Esophagus squamous epithelium (tissue), 5 donors: Measurements from ENCODE around the gene SCN9A. TPM values are rescaled to one million over a fixed set of nuclear protein-coding genes. Genes with fewer than 3 reads are reported as not detected.

ENCODE experiments used
- DNase-seq: peaks from one replicate; lab custom pipeline; 2025; lab: John Stamatoyannopoulos, UW
- H3K27ac ChIP-seq, 4 donors: fragments of 200-600 bp; sonication (generic); one replicate each; pipeline ENCODE4 v1.5.1; 2016 to 2019; ENCODE audit warnings: mild to moderate bottlenecking in 1 of 4
- H3K27me3 ChIP-seq, 4 donors: fragments of 200-600 bp; sonication (generic); 1 replicate in 3 of 4; 2 replicates in 1 of 4; pipeline versions ENCODE4 v1.5.1 to v1.6.0; 2017 to 2021; ENCODE audit warnings: antibody characterized with exemption in 1 of 4
- H3K36me3 ChIP-seq, 3 donors: fragments of 200-600 bp; sonication (generic); one replicate each; pipeline ENCODE4 v1.5.1; 2016 to 2019
- H3K4me1 ChIP-seq, 3 donors: fragments of 200-600 bp; sonication (generic); one replicate each; pipeline ENCODE4 v1.5.1; 2017 to 2019
- H3K4me3 ChIP-seq, 4 donors: fragments of 200-600 bp; sonication (generic); 1 replicate in 3 of 4; 2 replicates in 1 of 4; pipeline ENCODE4 v1.5.1; 2016 to 2019; ENCODE audit warnings: mild to moderate bottlenecking in 2 of 4, moderate library complexity in 1 of 4
- H3K9me3 ChIP-seq, 3 donors: fragments of 200-600 bp; sonication (generic); one replicate each; pipeline ENCODE4 v1.5.1; 2016 to 2019
- POLR2A ChIP-seq, 4 donors: fragments of 450-650 bp; IDR thresholded peaks; one replicate each; pipeline ENCODE4 v1.6.1; 2017; ENCODE audit warnings: antibody characterized with exemption in 4 of 4, mild to moderate bottlenecking in 4 of 4, moderate library complexity in 3 of 4
- WGBS, 2 donors: methylation state at CpG; one replicate each; pipeline ENCODE4 v1.1.5; 2018; 5-methylcytosine and 5-hydroxymethylcytosine counted together
- intact Hi-C: fragments of 100-400 bp; cut with DNase I; formaldehyde crosslinking; loops from one replicate; pipeline ENCODE4 v1.15.0; 2022
- total RNA-seq, 4 donors: library from RNA; depleted of rRNA; stranded (reverse); fragments of >200 nt; gene quantifications; one replicate each; pipeline ENCODE4 v1.1.0, GENCODE V29; 2016
- TF ChIP-seq, protein P1 (sequence below), 6 experiments: fragments of 450-650 bp in 4 of 6; fragments of 200-600 bp in 2 of 6; sonication (generic) in 2 of 6; IDR thresholded peaks; one replicate each; pipeline ENCODE4 v1.5.1; 2016 to 2019; ENCODE audit warnings: antibody characterized with exemption in 6 of 6, mild to moderate bottlenecking in 4 of 6, moderate library complexity in 4 of 6
- donor health status: DM: yes; HTN: yes; CAD: no.

The SCN9A gene
- total RNA-seq, 4 donors from 2014 or later = 0.13 to 1.9 (median 0.77) TPM

DNA sequence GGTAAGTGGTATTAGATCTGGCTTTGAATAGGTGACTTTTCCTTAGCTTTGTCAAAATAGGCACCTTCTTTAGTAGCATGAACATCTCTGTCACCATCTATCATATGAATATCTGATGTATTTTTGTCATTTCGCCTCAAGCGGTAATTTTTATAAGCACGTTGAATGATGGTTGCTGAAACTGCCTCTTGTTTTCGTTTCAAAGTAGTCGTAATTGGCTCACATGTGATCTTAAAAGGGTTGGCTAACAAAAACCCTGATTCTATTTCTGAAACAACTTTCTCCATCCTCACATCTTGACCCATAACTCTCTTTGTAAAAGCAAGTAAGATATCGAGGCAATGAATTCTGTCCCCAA lies 29.8 kb upstream of the SCN9A start:
- TF ChIP-seq, protein P1, sequence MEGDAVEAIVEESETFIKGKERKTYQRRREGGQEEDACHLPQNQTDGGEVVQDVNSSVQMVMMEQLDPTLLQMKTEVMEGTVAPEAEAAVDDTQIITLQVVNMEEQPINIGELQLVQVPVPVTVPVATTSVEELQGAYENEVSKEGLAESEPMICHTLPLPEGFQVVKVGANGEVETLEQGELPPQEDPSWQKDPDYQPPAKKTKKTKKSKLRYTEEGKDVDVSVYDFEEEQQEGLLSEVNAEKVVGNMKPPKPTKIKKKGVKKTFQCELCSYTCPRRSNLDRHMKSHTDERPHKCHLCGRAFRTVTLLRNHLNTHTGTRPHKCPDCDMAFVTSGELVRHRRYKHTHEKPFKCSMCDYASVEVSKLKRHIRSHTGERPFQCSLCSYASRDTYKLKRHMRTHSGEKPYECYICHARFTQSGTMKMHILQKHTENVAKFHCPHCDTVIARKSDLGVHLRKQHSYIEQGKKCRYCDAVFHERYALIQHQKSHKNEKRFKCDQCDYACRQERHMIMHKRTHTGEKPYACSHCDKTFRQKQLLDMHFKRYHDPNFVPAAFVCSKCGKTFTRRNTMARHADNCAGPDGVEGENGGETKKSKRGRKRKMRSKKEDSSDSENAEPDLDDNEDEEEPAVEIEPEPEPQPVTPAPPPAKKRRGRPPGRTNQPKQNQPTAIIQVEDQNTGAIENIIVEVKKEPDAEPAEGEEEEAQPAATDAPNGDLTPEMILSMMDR (IDR thresholded peaks at IDR 0.05) = no peak
- TF ChIP-seq POLR2A (IDR thresholded peaks at IDR 0.05) = no peak
- H3K27ac ChIP-seq = no peak overlapping the region
- intact Hi-C loops = no loop called here
- 80 to 87% methylated on average over 6 of the region's 6 CpGs for WGBS, 2 donors
- H3K4me3 ChIP-seq = no peak overlapping the region
- H3K27me3 ChIP-seq = no peaks in the 10 kb centered on the region
- no peaks in the 10 kb centered on the region for H3K4me1 ChIP-seq
- DNase-seq = no peak
- H3K9me3 ChIP-seq = no peaks in the 10 kb centered on the region
- H3K36me3 ChIP-seq = no peaks in the 10 kb centered on the region

DNA sequence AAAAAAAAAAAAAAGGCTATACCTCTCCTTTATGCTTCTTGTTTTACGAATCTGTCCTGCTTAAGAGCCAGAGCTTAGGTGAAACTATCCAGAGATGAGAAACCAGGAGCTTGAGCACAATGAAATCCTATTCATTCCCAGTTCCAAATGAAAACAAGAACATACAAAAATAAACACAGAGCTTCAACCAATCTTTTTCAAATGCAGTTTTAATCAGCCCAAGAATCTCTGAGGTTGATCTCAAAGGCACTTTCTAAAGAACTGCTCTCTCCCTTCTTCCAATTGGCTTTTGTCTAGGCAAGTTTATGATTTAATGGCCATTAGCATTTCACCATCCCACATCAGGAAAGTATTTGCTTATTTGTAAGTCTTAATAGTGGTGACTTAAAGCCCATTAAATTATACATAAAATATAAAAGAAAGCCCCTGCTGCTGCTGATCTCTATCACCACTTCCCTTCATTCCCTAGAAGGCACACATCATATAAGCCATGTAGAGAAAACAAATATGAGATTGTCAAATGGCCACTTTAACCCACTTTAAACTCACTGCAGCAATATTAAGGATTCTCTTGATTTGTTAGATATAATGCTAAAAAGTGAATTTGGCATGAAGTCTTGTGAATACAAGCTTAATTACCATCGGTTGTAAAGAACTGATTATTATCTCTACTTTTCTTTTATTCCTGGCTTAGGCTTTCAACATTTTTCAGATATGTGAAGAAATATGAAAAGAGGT lies 29.3 kb upstream of the SCN9A start:
- 48 to 51% methylated on average over 2 of the region's 2 CpGs for WGBS, 2 donors
- no peak for DNase-seq
- Histone ChIP-seq H3K4me1 (no peaks in the 10 kb centered on the region), H3K27ac (no peak overlapping the region), H3K4me3 (no peak overlapping the region), H3K27me3 (no peaks in the 10 kb centered on the region), H3K36me3 (no peaks in the 10 kb centered on the region), H3K9me3 (no peaks in the 10 kb centered on the region)
- intact Hi-C loops = no loop called here
- no peak for TF ChIP-seq POLR2A (IDR thresholded peaks at IDR 0.05)
- TF ChIP-seq, protein P1 (IDR thresholded peaks at IDR 0.05) = no peak

DNA sequence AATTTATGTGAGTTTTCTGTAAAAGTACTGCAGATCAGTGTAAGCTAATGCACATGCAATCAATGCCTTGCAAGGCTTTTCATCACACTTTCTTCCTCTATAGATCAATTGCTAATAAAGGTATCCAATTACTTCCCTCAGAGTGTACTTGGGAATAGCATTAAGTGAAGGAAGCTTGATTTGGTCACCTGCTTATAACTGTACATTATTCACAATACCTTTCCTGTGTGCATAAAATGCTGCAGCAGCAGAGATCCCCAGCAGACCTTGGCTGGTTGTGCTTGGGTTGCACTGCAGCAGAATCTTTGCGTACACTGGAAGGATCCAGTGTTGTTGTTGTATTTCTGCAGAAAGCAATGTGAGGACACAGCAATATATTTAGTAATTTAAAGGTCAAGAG lies 18.5 kb upstream of the SCN9A start:
- Histone ChIP-seq H3K4me1 (no peaks in the 10 kb centered on the region), H3K4me3 (no peak overlapping the region), H3K27ac (no peak overlapping the region), H3K9me3 (no peaks in the 10 kb centered on the region), H3K27me3 (no peaks in the 10 kb centered on the region), H3K36me3 (no peaks in the 10 kb centered on the region)
- WGBS, 2 donors = 100% methylated on average over 1 of the region's 1 CpG
- no peak for TF ChIP-seq POLR2A (IDR thresholded peaks at IDR 0.05)
- TF ChIP-seq, protein P1 (IDR thresholded peaks at IDR 0.05) = no peak
- intact Hi-C loops = no loop called here
- no peak for DNase-seq

DNA sequence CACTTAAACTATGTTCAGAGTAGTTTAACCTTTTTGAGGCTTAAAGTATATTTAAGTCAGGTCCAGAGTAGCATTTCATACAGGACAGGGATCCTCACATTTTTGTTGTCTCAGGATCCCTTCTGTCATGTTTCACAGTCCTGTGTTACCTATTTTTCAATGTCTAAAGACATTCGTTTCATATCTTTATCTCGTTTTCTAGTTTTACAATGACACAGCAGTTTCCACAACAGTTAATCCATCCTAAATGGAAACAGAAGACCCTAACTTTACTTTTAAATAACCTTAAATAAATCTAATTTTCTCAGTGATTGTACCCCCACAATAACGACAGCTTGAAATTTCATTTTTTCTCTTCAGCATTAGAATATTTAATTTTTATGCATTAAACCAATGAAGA lies 17.3 kb upstream of the SCN9A start:
- H3K27ac ChIP-seq = no peak overlapping the region
- no peaks in the 10 kb centered on the region for H3K4me1 ChIP-seq
- H3K27me3 ChIP-seq = no peaks in the 10 kb centered on the region
- DNase-seq = no peak
- 74 to 78% methylated on average over 3 of the region's 3 CpGs for WGBS, 2 donors
- H3K36me3 ChIP-seq = no peaks in the 10 kb centered on the region
- TF ChIP-seq POLR2A (IDR thresholded peaks at IDR 0.05) = no peak
- TF ChIP-seq, protein P1 (IDR thresholded peaks at IDR 0.05) = no peak
- intact Hi-C loops = no loop called here
- no peak overlapping the region for H3K4me3 ChIP-seq
- no peaks in the 10 kb centered on the region for H3K9me3 ChIP-seq

DNA sequence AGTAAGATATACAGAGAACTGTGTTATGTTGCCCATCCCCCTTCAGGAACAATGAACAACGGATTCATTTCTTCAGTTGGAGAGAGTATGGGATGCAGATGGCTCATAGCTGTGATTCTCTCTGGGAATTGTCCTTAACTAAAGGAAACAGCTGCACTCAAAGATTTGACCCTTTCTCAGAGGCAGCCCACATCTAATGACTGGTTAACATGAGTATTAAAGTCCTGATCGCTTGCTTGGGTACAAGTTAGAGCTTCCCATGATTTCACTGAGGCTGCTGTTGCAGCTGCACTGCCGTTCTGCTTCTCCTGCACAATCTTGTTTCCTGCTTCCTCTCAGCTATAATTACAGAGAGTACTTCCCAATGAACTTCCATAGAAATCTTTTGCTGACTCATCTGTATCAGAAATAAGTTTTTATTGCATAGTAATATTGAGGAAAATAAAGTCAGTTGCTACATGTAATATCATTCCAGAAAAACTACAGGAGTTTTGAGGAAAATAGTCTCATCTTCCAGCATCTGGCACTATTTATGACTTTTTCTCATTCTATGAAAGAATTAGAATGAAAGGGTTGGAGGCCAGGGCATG lies 12.8 kb upstream of the SCN9A start:
- Histone ChIP-seq H3K4me3 (no peak overlapping the region), H3K4me1 (no peaks in the 10 kb centered on the region), H3K9me3 (no peaks in the 10 kb centered on the region), H3K27me3 (no peaks in the 10 kb centered on the region), H3K27ac (no peak overlapping the region), H3K36me3 (no peaks in the 10 kb centered on the region)
- intact Hi-C loops = no loop called here
- no peak for TF ChIP-seq POLR2A (IDR thresholded peaks at IDR 0.05)
- TF ChIP-seq, protein P1 (IDR thresholded peaks at IDR 0.05) = no peak
- WGBS, 2 donors = 35 to 38% methylated on average over 3 of the region's 3 CpGs
- no peak for DNase-seq
